22Rv1 (cell line): Measurements from ENCODE around the gene PIAS1.

Experiments
- CTCF ChIP-seq: fragments of 450-650 bp; IDR thresholded peaks from 2 replicates; pipeline ENCODE4 v1.5.1; 2017; ENCODE audit warnings: mild to moderate bottlenecking
- ZFX ChIP-seq: fragments of 450-650 bp; IDR thresholded peaks from 2 replicates; pipeline ENCODE4 v1.6.1; 2017; ENCODE audit warnings: antibody characterized with exemption, borderline replicate concordance

- TF ChIP-seq CTCF (no peak), ZFX (no peak)
Observed at GRCh38 chr15:68203956-68204355, 149.8 kb downstream of the PIAS1 start.
